Ovary (tissue), 9 donors: ENCODE data around the gene MOBP. TPM values are rescaled to one million over a fixed set of nuclear protein-coding genes. Genes with fewer than 3 reads are reported as not detected.

ENCODE experiments used
- DNase-seq, 5 donors: peaks; one replicate each; pipeline ENCODE4 v3.0.0-alpha.2; 2019 to 2020
- H3K27ac ChIP-seq, 2 donors: fragments of 200-600 bp; one replicate each; pipeline versions ENCODE4 v1.5.1 to v1.8.0; 2019 to 2022
- H3K27me3 ChIP-seq: fragments of 200-600 bp; one replicate; pipeline ENCODE4 v1.8.0; 2022
- H3K36me3 ChIP-seq: fragments of 200-600 bp; sonication (generic); one replicate; pipeline ENCODE4 v1.5.1; 2019
- H3K4me1 ChIP-seq: one replicate; pipeline ENCODE4 v1.8.1; 2013; ENCODE audit warnings: mild to moderate bottlenecking, moderate library complexity; ENCODE audit not compliant: insufficient read depth
- H3K4me3 ChIP-seq: fragments of 200-600 bp; sonication (generic); one replicate; pipeline ENCODE4 v1.5.1; 2017
- H3K9me3 ChIP-seq, 2 donors: fragments of 200-600 bp in 1 of 2; sonication (generic) in 1 of 2; one replicate each; pipeline versions ENCODE4 v1.5.1 to v1.8.1; 2013 to 2019; ENCODE audit warnings: mild to moderate bottlenecking in 1 of 2, moderate library complexity in 1 of 2
- CTCF ChIP-seq, 3 donors: fragments of 450-650 bp in 2 of 3; fragments of 200-600 bp in 1 of 3; IDR thresholded peaks; one replicate each; pipeline versions ENCODE4 v1.5.1 to v1.8.0; 2016 to 2022; ENCODE audit warnings: antibody characterized with exemption in 3 of 3, mild to moderate bottlenecking in 1 of 3
- EP300 ChIP-seq: sonication (generic); formaldehyde crosslinking; IDR thresholded peaks from one replicate; pipeline ENCODE4 v1.6.1; 2017; ENCODE audit warnings: antibody characterized with exemption
- POLR2A ChIP-seq: fragments of 450-650 bp; IDR thresholded peaks from one replicate; pipeline ENCODE4 v1.6.1; 2017; ENCODE audit warnings: antibody characterized with exemption, mild to moderate bottlenecking, moderate library complexity
- WGBS, 3 donors: extraction: QIAGEN DNeasy Blood & Tissue Kit in 1 of 3; methylation state at CpG; one replicate each; pipeline versions ENCODE4 v1.1.5 to v1.1.7; 2013 to 2017; 5-methylcytosine and 5-hydroxymethylcytosine counted together
- intact Hi-C, 4 donors: fragments of 100-400 bp; cut with DNase I; formaldehyde crosslinking; loops; one replicate each; pipeline versions ENCODE4 v1.11.0 to v1.15.1; 2022 to 2023
- polyA plus RNA-seq, 2 donors: library from polyadenylated mRNA; stranded (reverse); fragments of 200-250 nt in 1 of 2; fragments of 350-450 nt in 1 of 2; fragmentation: Illumina TruSeq in 1 of 2; extraction: RNeasy Lipid Tissue Mini Kit (QIAGEN cat#74804) in 1 of 2; gene quantifications; one replicate each; pipeline ENCODE4 v1.2.3, GENCODE V29; 2013 to 2014
- total RNA-seq, 7 donors: library from RNA; depleted of rRNA in 2 of 7; stranded (reverse); fragments of >200 nt in 2 of 7; fragmentation: NEBNext Ultra II Directional in 3 of 7; extraction: Animal tissue kit (Norgen Biotek cat#: 25700) in 3 of 7; gene quantifications; one replicate each; pipeline versions ENCODE4 v1.1.0 to v1.2.4, GENCODE V29; 2016 to 2023
- donor health status: DM: no; HTN: no; CAD: no; lungs with moderate emphysema.
- donor health status: DM: no; HTN: no; CAD: no.
- donor health status: Bipolar disorder and iron deficiency.
- donor health status: DM: yes; HTN: yes; CAD: no.
- donor health status: DM: no; HTN: no; CAD: no.
- donor health status: DM: yes; HTN: yes; CAD: no.

Gene MOBP
- total and polyA plus RNA-seq, 9 donors: 0.07 to 1.0 (median 0.23) TPM; not detected in 1

- 83 to 93% (median 90%) methylated on average over 8 of the region's 8 CpGs for WGBS, 3 donors
- H3K9me3 ChIP-seq: no peaks in the 10 kb centered on the region
Observed at GRCh38 chr3:39440316-39440715, 27.2 kb upstream of the MOBP start.

GRCh38 chr3:39443530-39443929 lies 23.9 kb upstream of the MOBP start:
- intact Hi-C loops: loop anchor here in 1 of 4 donors (10.0 kb wide), 1 partner anchor 731 kb away; no protein-coding TSS in a partner anchor
- no peak for DNase-seq
- Histone ChIP-seq H3K36me3 (no peaks in the 10 kb centered on the region), H3K27me3 (no peaks in the 10 kb centered on the region), H3K4me3 (no peak overlapping the region), H3K9me3 (no peaks in the 10 kb centered on the region), H3K4me1 (no peaks in the 10 kb centered on the region), H3K27ac (no peak overlapping the region)
- no peak for TF ChIP-seq CTCF (IDR thresholded peaks at IDR 0.05)
- no peak for TF ChIP-seq POLR2A
- no peak for TF ChIP-seq EP300
- WGBS, 3 donors: 87 to 88% (median 87%) methylated on average over 4 of the region's 4 CpGs

More at GRCh38 chr3:39440316-39440715, 27.2 kb upstream of the MOBP start:
- no peak for DNase-seq
- intact Hi-C loops: loop anchor here in 1 of 4 donors (10.0 kb wide), 1 partner anchor 734 kb away; no protein-coding TSS in a partner anchor
- no peaks in the 10 kb centered on the region for H3K27me3 ChIP-seq
- no peak for TF ChIP-seq POLR2A
- TF ChIP-seq CTCF (IDR thresholded peaks at IDR 0.05): no peak
- TF ChIP-seq EP300: no peak
- no peaks in the 10 kb centered on the region for H3K36me3 ChIP-seq
- no peaks in the 10 kb centered on the region for H3K4me1 ChIP-seq
- H3K4me3 ChIP-seq: no peak overlapping the region
- no peak overlapping the region for H3K27ac ChIP-seq

GRCh38 chr3:39445927-39446326 lies 21.6 kb upstream of the MOBP start:
- Histone ChIP-seq H3K27ac (no peak overlapping the region), H3K9me3 (no peaks in the 10 kb centered on the region), H3K4me1 (no peaks in the 10 kb centered on the region), H3K27me3 (no peaks in the 10 kb centered on the region), H3K36me3 (no peaks in the 10 kb centered on the region), H3K4me3 (no peak overlapping the region)
- WGBS, 3 donors: 82 to 87% (median 84%) methylated on average over 2 of the region's 2 CpGs
- no peak for DNase-seq
- TF ChIP-seq EP300 (no peak), CTCF (IDR thresholded peaks at IDR 0.05) (no peak), POLR2A (no peak)
- intact Hi-C loops: loop anchor here in 1 of 4 donors (10.0 kb wide), 1 partner anchor 729 kb away; no protein-coding TSS in a partner anchor

- intact Hi-C loops: loop anchor here in 1 of 4 donors (10.0 kb wide), 1 partner anchor 728 kb away; no protein-coding TSS in a partner anchor
- Histone ChIP-seq H3K27ac (no peak overlapping the region), H3K27me3 (no peaks in the 10 kb centered on the region), H3K4me1 (no peaks in the 10 kb centered on the region), H3K36me3 (no peaks in the 10 kb centered on the region), H3K9me3 (no peaks in the 10 kb centered on the region), H3K4me3 (no peak overlapping the region)
- TF ChIP-seq EP300 (no peak), CTCF (IDR thresholded peaks at IDR 0.05) (no peak), POLR2A (no peak)
- no peak for DNase-seq
- WGBS, 3 donors: 76 to 83% (median 78%) methylated on average over 2 of the region's 2 CpGs
Observed at GRCh38 chr3:39446444-39446843, 21.0 kb upstream of the MOBP start.
